H54 (cell line): Measurements from ENCODE around the gene SWT1.
A peak's percentile ranks its signal among the peaks of the same experiment; 100 is the strongest.
"Not testable (repeated sequence)": the region's sequence is repeated elsewhere in the genome, so short reads cannot be mapped to it uniquely, and the experiment has no call there.

Experiments
- DNase-seq: peaks from one replicate; pipeline ENCODE4 v3.0.0; 2011; ENCODE audit warnings: low spot score, mixed read lengths; ENCODE audit not compliant: insufficient read length
- FAIRE-seq: peaks from 3 replicates; lab custom pipeline; 2011; peaks lifted over from hg19 to GRCh38; lab: Jason Lieb, UNC
- POLR2A ChIP-seq: IDR thresholded peaks from 2 replicates; pipeline ENCODE4 v1.6.1; 2011; ENCODE audit warnings: low read depth, mild to moderate bottlenecking, low read length

Gene SWT1

GRCh38 chr1:185155600-185156287 lies 1.2 kb upstream of the SWT1 start:
- TF ChIP-seq POLR2A = no peak
- peak; percentile 72 for FAIRE-seq
- no peak for DNase-seq

- TF ChIP-seq POLR2A = no peak; the same call in 1 of the 2 replicates
- no peak for FAIRE-seq
- DNase-seq = peak; percentile 31
These were observed 596 bp upstream of the SWT1 start for GRCh38 chr1:185156288-185156853.

- no peak for TF ChIP-seq POLR2A
- FAIRE-seq (no peak), DNase-seq (no peak)
These were observed 839 bp downstream of the SWT1 start for GRCh38 chr1:185157599-185158412.

GRCh38 chr1:185158800-185159199 lies 1.8 kb downstream of the SWT1 start:
- FAIRE-seq = no peak
- no peak for DNase-seq
- no peak for TF ChIP-seq POLR2A

GRCh38 chr1:185159966-185160365 lies 3.0 kb downstream of the SWT1 start:
- FAIRE-seq (no peak), DNase-seq (no peak)
- TF ChIP-seq POLR2A = no peak

- FAIRE-seq (no peak), DNase-seq (no peak)
- TF ChIP-seq POLR2A = no peak
These were observed 5.5 kb downstream of the SWT1 start for GRCh38 chr1:185162491-185162890.

- TF ChIP-seq POLR2A = no peak
- FAIRE-seq (no peak), DNase-seq (no peak)
These were observed 9.1 kb downstream of the SWT1 start for GRCh38 chr1:185166106-185166505.

GRCh38 chr1:185170291-185170848 lies 13.4 kb downstream of the SWT1 start:
- no peak for TF ChIP-seq POLR2A
- DNase-seq (peak; percentile 14), FAIRE-seq (peak; percentile 75)

- no peak for FAIRE-seq
These were observed 36.8 kb downstream of the SWT1 start for GRCh38 chr1:185193756-185194155.

GRCh38 chr1:185198712-185199111 lies 41.7 kb downstream of the SWT1 start:
- not testable (repeated sequence) for FAIRE-seq, DNase-seq

More at GRCh38 chr1:185193756-185194155, 36.8 kb downstream of the SWT1 start:
- TF ChIP-seq POLR2A = no peak
- no peak for DNase-seq

GRCh38 chr1:185200889-185201288 lies 43.9 kb downstream of the SWT1 start:
- no peak for FAIRE-seq
- TF ChIP-seq POLR2A = no peak

GRCh38 chr1:185207170-185207569 lies 50.2 kb downstream of the SWT1 start:
- no peak for DNase-seq
- no peak for TF ChIP-seq POLR2A
- FAIRE-seq = no peak

More at GRCh38 chr1:185200889-185201288, 43.9 kb downstream of the SWT1 start:
- no peak for DNase-seq

- DNase-seq (no peak), FAIRE-seq (no peak)
- TF ChIP-seq POLR2A = no peak
These were observed 51.1 kb downstream of the SWT1 start for GRCh38 chr1:185207980-185208602.
